K562 (cell line): ENCODE results near the gene LMNTD2. TPM values are rescaled to one million over a fixed set of nuclear protein-coding genes. Genes with fewer than 3 reads are reported as not detected.

ENCODE experiments used
- ATAC-seq: fragments of 200-7000 bp; cut with Tn5 transposase; 3 replicates; pipeline ENCODE4 v1.9.1; 2020; ENCODE audit warnings: moderate library complexity
- BruUV-seq: library from RNA; stranded (reverse); fragments of 400-500 nt; replicated peaks from 2 replicates; lab custom pipeline; 2021; lab: Mats Ljungman, UMichigan
- CTCF ChIA-PET: fragments of 300-600 bp; formaldehyde crosslinking; extraction: SDS; loops from one replicate; lab custom pipeline; 2021; ENCODE audit warnings: low intra/inter-chr PET ratio; lab: Yijun Ruan, JAX
- POLR2A ChIA-PET: fragments of 300-600, 350-650 bp; sonication (Branson Sonifier 250); formaldehyde crosslinking; extraction: SDS; loops from one replicate; lab custom pipeline; 2021; ENCODE audit warnings: antibody characterized with exemption, inconsistent platforms; lab: Yijun Ruan, JAX
- DNase-seq, 4 experiments: peaks; one replicate each; pipeline versions ENCODE4 v3.0.0 to v3.0.0-alpha.2; 2011 to 2018; ENCODE audit warnings: low spot score in 3 of 4, mixed read lengths in 3 of 4; ENCODE audit errors: extremely low read depth in 1 of 4
- FAIRE-seq: peaks from 2 replicates; lab custom pipeline; 2011; peaks lifted over from hg19 to GRCh38; lab: Jason Lieb, UNC
- H2AFZ ChIP-seq: 2 replicates; pipeline ENCODE4 v1.6.0; 2011; ENCODE audit warnings: low read depth, low read length, control low read depth, inconsistent platforms
- H3K27ac ChIP-seq: fragments of 200-600 bp; 3 replicates; pipeline ENCODE4 v1.8.0; 2011; ENCODE audit warnings: low read depth, mild to moderate bottlenecking, control low read depth, inconsistent platforms, low read length, moderate library complexity, mixed read lengths; ENCODE audit errors: extremely low read depth
- H3K27me3 ChIP-seq, 2 experiments: fragments of 300-600 bp in 1 of 2; 2 replicates in 1 of 2; 3 replicates in 1 of 2; pipeline versions ENCODE4 v1.6.0 to v1.8.0; 2011; ENCODE audit warnings: inconsistent platforms in 2 of 2, low read length in 2 of 2, mild to moderate bottlenecking in 1 of 2, mixed read lengths in 1 of 2, moderate library complexity in 1 of 2; ENCODE audit not compliant: control insufficient read depth in 2 of 2, insufficient read depth in 2 of 2
- H3K36me3 ChIP-seq: fragments of 300-600 bp; 3 replicates; pipeline ENCODE4 v1.8.0; 2011; ENCODE audit warnings: mild to moderate bottlenecking, low read length, inconsistent platforms; ENCODE audit not compliant: control insufficient read depth, insufficient read depth
- H3K4me1 ChIP-seq, 2 experiments: fragments of 200-600 bp in 1 of 2; replicated peaks in 1 of 2; 2 replicates in 1 of 2; 3 replicates in 1 of 2; pipeline versions ENCODE4 v1.5.1 to v1.8.0; 2011; ENCODE audit warnings: inconsistent platforms in 2 of 2, low read length in 2 of 2, mild to moderate bottlenecking in 1 of 2, mixed read lengths in 1 of 2, moderate library complexity in 1 of 2; ENCODE audit not compliant: control insufficient read depth in 2 of 2, insufficient read depth in 2 of 2
- H3K4me2 ChIP-seq: 2 replicates; pipeline ENCODE4 v1.6.1; 2011; ENCODE audit warnings: low read length, control low read depth, inconsistent platforms, mixed read lengths; ENCODE audit not compliant: insufficient read depth
- H3K4me3 ChIP-seq: fragments of 200-600 bp; sonication (generic), shearing (Covaris generic); 2 replicates; pipeline ENCODE4 v1.5.1; 2016; ENCODE audit warnings: control low read depth, inconsistent platforms
- H3K79me2 ChIP-seq: fragments of 200-600 bp; 3 replicates; pipeline ENCODE4 v1.8.0; 2011; ENCODE audit warnings: low read length, inconsistent platforms; ENCODE audit not compliant: control insufficient read depth, insufficient read depth
- H3K9ac ChIP-seq, 2 experiments: 2 replicates each; pipeline versions ENCODE4 v1.6.0 to v1.6.1; 2011; ENCODE audit warnings: low read depth in 2 of 2, low read length in 2 of 2, control low read depth in 1 of 2, inconsistent platforms in 1 of 2, mild to moderate bottlenecking in 1 of 2, mixed read lengths in 1 of 2; ENCODE audit not compliant: insufficient read depth in 1 of 2
- H3K9me1 ChIP-seq: one replicate; pipeline ENCODE4 v1.6.0; 2011; ENCODE audit warnings: inconsistent platforms, mild to moderate bottlenecking, low read length, moderate library complexity; ENCODE audit not compliant: control insufficient read depth, insufficient read depth
- H3K9me3 ChIP-seq: replicated peaks from 2 replicates; pipeline ENCODE4 v1.5.1; 2011; ENCODE audit warnings: low read depth, low read length, inconsistent platforms; ENCODE audit not compliant: control insufficient read depth, insufficient read depth
- H4K20me1 ChIP-seq: replicated peaks from 2 replicates; pipeline ENCODE4 v1.6.1; 2011; ENCODE audit warnings: low read length, inconsistent platforms, mixed read lengths; ENCODE audit not compliant: control insufficient read depth, insufficient read depth
- ATF1 ChIP-seq, 2 experiments: fragments of 450-650 bp in 1 of 2; IDR thresholded peaks; 2 replicates each; pipeline ENCODE4 v1.6.1; 2016; ENCODE audit warnings: missing compliant biosample characterization in 1 of 2, missing genetic modification characterization in 1 of 2
- CGGBP1 ChIP-seq: fragments of 250-450 bp; sonication (Bioruptor Pico); IDR thresholded peaks from 2 replicates; pipeline ENCODE4 v1.9.0; 2021; ENCODE audit warnings: mild to moderate bottlenecking
- DPF2 ChIP-seq: fragments of 450-650 bp; IDR thresholded peaks from 2 replicates; pipeline ENCODE4 v1.6.1; 2016
- ELK1 ChIP-seq: sonication (generic); formaldehyde crosslinking; IDR thresholded peaks from 2 replicates; pipeline ENCODE4 v1.8.1; 2022; ENCODE audit warnings: missing genetic modification reagents
- GTF2F1 ChIP-seq: IDR thresholded peaks from 2 replicates; pipeline ENCODE4 v1.6.1; 2011; ENCODE audit warnings: low read depth, low read length, improper control_type of control experiment
- JUND ChIP-seq, 2 experiments: IDR thresholded peaks; 2 replicates in 1 of 2; 3 replicates in 1 of 2; pipeline ENCODE4 v1.6.1; 2011; ENCODE audit warnings: borderline replicate concordance in 2 of 2, low read depth in 2 of 2, low read length in 2 of 2, improper control_type of control experiment in 1 of 2, missing biosample characterization in 1 of 2, missing genetic modification characterization in 1 of 2, missing genetic modification reagents in 1 of 2
- KLF10 ChIP-seq: fragments of 250-450 bp; sonication (Bioruptor Pico); IDR thresholded peaks from 2 replicates; pipeline ENCODE4 v1.6.1; 2021; ENCODE audit warnings: matching md5 sums
- MCM2 ChIP-seq: fragments of 450-650 bp; IDR thresholded peaks from 2 replicates; pipeline ENCODE4 v1.6.1; 2017; ENCODE audit warnings: low read depth, mild to moderate bottlenecking
- MTA2 ChIP-seq: fragments of 450-650 bp; IDR thresholded peaks from 2 replicates; pipeline ENCODE4 v1.6.1; 2016; ENCODE audit warnings: low read depth
- MYBL2 ChIP-seq, 2 experiments: fragments of 450-650 bp in 1 of 2; sonication (generic) in 1 of 2; formaldehyde crosslinking in 1 of 2; IDR thresholded peaks; 2 replicates each; pipeline versions ENCODE4 v1.6.1 to v1.8.1; 2017 to 2022; ENCODE audit warnings: borderline replicate concordance in 1 of 2, inconsistent platforms in 1 of 2, low read depth in 1 of 2, mild to moderate bottlenecking in 1 of 2, missing genetic modification reagents in 1 of 2, moderate library complexity in 1 of 2
- ZHX1 ChIP-seq: fragments of 150-350 bp; conservative IDR thresholded peaks from 2 replicates; pipeline ENCODE4 v1.6.1; 2014; ENCODE audit warnings: low read length
- ZNF584 ChIP-seq: fragments of 200-800 bp; sonication (Bioruptor generic); IDR thresholded peaks from 2 replicates; pipeline ENCODE4 v1.6.1; 2016; ENCODE audit warnings: low read depth, mild to moderate bottlenecking, missing genetic modification characterization, missing compliant biosample characterization
- WGBS: fragments of 100-300 bp; shearing (Covaris generic); methylation state at CpG from one replicate; pipeline ENCODE4 v1.1.6; 2016; ENCODE audit warnings: low coverage, mixed read lengths; ENCODE audit not compliant: insufficient coverage; ENCODE audit errors: missing lambda C conversion rate; 5-methylcytosine and 5-hydroxymethylcytosine counted together
- in situ Hi-C: fragments of 300-500 bp; cut with MboI; formaldehyde crosslinking; loops from 4 replicates; pipeline ENCODE4 v1.15.0; 2018; ENCODE audit warnings: inconsistent platforms, mixed read lengths
- intact Hi-C: fragments of 100-400 bp; cut with micrococcal nuclease; formaldehyde crosslinking; loops from 2 replicates; pipeline ENCODE4 v1.14.2; 2022
- polyA plus RNA-seq, 8 experiments: library from polyadenylated mRNA; depleted of rRNA in 4 of 8; stranded (reverse) in 5 of 8; unstranded in 3 of 8; fragments of >200 nt; fragmentation: Nextera tagmentation in 2 of 8; fragmentation: Illumina TruSeq in 1 of 8; extraction: Ambion mirVana in 2 of 8; extraction: Trizol in 1 of 8; gene quantifications; 2 replicates each; pipeline versions ENCODE4 v1.2.1 to v1.2.3, GENCODE V29; 2011 to 2014; ENCODE audit warnings: inconsistent platforms in 1 of 8, missing spikeins in 1 of 8
- total RNA-seq, 7 experiments: library from RNA; depleted of rRNA in 6 of 7; stranded (reverse); fragments of >200 nt in 6 of 7; fragmentation: Illumina TruSeq in 2 of 7; extraction: Trizol in 2 of 7; gene quantifications; 2 replicates each; pipeline versions ENCODE4 v1.2.1 to v1.2.3, GENCODE V29; 2011 to 2021; ENCODE audit warnings: low replicate concordance in 1 of 7

The LMNTD2 gene
- total and polyA plus RNA-seq, 9 of the 15 experiments (the other 6 are each of a cell fraction or from before 2014, with no cell fraction given): 0.48 to 4.2 (median 1.5) TPM; not detected in 3

GRCh38 chr11:592501-592900 is 32.0 kb upstream of the LMNTD2 start:
- Histone ChIP-seq H3K79me2 (peaks cover 20% of the 10 kb centered on the region), H3K36me3 (peaks cover 96% of the 10 kb centered on the region), H4K20me1 (no peaks in the 10 kb centered on the region; the same call in 1 of the 2 replicates), H3K9ac (peak overlapping the region in 1 of 2 experiments; percentile 4; a peak in 1 of 4 replicates), H3K4me1 (peaks cover 3 to 25% of the 10 kb centered on the region in 2 experiments; a peak in 4 of 5 replicates), H3K4me3 (no peak overlapping the region), H3K9me3 (no peaks in the 10 kb centered on the region), H3K27me3 (no peaks in the 10 kb centered on the region)
- 97% methylated on average over 21 of the region's 22 CpGs for WGBS
- in situ Hi-C loops: no loop called here
- CTCF ChIA-PET: no interaction called here
- no peak for DNase-seq
- no peak for TF ChIP-seq GTF2F1
- no peak for TF ChIP-seq MCM2
- no peak for TF ChIP-seq ZHX1
- TF ChIP-seq DPF2: no peak
- TF ChIP-seq ELK1 (CRISPR knock-in tag): no peak
- TF ChIP-seq KLF10 (CRISPR knock-in tag): no peak
- no peak for TF ChIP-seq CGGBP1
- TF ChIP-seq JUND (IDR thresholded peaks at IDR 0.05; ENCODE audit: borderline replicate concordance, low read depth, low read length): no peak
- no peak for TF ChIP-seq JUND (tag; IDR thresholded peaks at IDR 0.05; ENCODE audit: borderline replicate concordance, low read depth, low read length)
- no peak for TF ChIP-seq MTA2
- TF ChIP-seq ZNF584 (CRISPR knock-in tag): no peak
- no peak for TF ChIP-seq MYBL2 (IDR thresholded peaks at IDR 0.05; ENCODE audit: low read depth)
- TF ChIP-seq MYBL2 (CRISPR knock-in tag; IDR thresholded peaks at IDR 0.05; ENCODE audit: borderline replicate concordance): no peak
- no peak for TF ChIP-seq ATF1 (CRISPR knock-in tag; IDR thresholded peaks at IDR 0.05)
- TF ChIP-seq ATF1 (tag; IDR thresholded peaks at IDR 0.05): no peak
- TF ChIP-seq, all 486 proteins: peak for 0
- FAIRE-seq (no peak), ATAC-seq (no peak)
- no TSS peak for BruUV-seq
- no peak overlapping the region for H2AFZ ChIP-seq
- POLR2A ChIA-PET: interaction anchor here (1.0 kb wide), 1 partner anchor 22 kb away, joined by 3 read pairs; no protein-coding TSS in a partner anchor
- no peak overlapping the region for H3K4me2 ChIP-seq
- intact Hi-C loops: no loop called here
- H3K9me1 ChIP-seq: no peaks in the 10 kb centered on the region
- H3K27ac ChIP-seq: no peak overlapping the region
